ENCODE measurements around the gene ADAM22.
"Not testable (repeated sequence)": the region's sequence is repeated elsewhere in the genome, so short reads cannot be mapped to it uniquely, and the experiment has no call there.

ADAM22 gene

GRCh38 chr7:88111140-88111743, 177.2 kb downstream of the ADAM22 start:
- peak; percentile 16 for DNase-seq (ENCODE audit: low spot score)

DNA sequence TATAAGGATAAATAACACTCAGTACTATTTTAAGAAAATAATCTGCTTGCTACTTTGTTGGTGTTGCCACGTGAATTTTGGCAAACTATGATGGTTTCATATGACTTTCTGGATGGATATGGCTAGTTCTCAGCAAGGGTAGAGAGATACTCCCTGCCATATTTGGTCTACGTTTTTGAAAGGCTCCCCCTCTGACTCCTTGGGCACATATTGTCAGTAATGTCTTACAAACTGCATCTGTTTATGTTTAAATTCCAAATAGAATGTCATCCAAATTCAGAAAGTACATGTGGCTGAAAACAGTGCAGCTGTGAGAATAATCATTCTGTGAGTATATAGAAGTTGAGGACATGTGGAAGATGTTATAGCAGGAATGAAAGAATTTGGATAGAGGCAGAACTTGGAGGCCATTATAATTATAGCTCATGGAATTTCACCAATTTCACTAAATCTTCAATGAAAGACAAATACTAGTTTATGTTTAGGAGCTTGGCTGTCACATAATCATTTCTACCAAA, 178.0 kb downstream of the ADAM22 start:
- DNase-seq (ENCODE audit: low spot score), result no peak

GRCh38 chr7:88115258-88115796, 181.3 kb downstream of the ADAM22 start:
- no peak for DNase-seq (ENCODE audit: low spot score)

DNA sequence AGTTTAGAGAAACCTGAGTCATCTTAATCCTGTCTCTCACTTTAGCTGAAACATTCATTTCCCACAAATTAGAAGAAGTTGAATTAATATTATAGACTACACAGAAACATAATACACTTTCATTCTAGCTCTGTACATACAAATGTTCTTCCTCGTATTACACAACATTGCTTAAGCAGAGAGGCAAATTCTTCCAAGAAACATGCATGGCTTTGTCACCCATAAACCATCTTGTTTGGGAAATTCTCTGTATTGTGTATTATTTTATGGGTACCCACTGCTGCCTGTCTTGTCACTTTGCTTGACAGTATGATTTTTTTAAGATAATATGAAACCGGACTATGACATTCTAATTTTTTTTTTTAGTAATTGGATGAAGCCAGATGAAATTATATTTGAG, 181.8 kb downstream of the ADAM22 start:
- no peak for DNase-seq (ENCODE audit: low spot score)

DNA sequence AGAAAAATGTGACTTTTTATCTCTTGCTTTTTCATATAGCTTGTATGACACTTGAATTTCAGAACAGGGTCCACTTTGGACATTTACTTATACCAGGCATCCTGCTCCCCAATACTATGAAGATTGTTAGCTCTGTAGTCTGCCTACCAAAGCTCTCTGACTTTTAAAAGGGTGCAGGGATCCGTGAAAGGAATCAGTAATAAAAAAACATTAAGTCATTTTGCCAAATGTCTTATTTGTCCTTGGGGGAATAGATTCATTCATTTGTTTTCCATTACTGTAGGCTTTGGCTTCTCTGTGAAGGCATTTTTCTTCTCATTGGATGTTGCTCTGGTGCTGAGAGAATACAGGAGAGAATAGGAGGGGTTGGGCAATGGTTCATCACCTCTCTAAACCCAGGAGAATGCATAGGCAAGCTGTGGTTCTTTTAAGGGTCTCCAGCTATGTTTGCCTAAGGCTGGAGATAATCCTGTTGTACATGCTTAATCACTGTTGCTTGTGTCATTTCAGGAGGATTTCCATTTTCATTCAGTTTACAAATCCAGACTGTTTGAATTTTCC, 182.3 kb downstream of the ADAM22 start:
- no peak for DNase-seq (ENCODE audit: low spot score)

DNA sequence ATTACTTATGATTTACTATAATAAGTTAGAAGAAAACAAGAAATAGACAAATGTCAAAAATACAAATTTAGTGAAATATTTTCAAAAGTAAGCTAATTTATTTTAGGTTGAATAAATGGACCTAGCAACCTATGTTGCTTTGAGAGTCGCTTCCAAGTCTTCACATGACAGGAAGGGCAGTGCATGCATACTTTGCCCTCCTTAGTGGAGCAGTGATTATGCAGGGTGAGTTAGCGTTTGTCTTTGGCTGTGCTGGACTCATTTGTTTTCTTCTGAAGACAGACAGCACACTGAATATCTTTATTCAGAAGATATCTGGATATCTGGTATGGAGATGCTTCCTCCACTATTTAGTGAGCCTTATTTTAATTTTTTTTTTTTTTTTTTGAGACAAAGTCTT, 183.3 kb downstream of the ADAM22 start:
- no peak for DNase-seq (ENCODE audit: low spot score)

DNA sequence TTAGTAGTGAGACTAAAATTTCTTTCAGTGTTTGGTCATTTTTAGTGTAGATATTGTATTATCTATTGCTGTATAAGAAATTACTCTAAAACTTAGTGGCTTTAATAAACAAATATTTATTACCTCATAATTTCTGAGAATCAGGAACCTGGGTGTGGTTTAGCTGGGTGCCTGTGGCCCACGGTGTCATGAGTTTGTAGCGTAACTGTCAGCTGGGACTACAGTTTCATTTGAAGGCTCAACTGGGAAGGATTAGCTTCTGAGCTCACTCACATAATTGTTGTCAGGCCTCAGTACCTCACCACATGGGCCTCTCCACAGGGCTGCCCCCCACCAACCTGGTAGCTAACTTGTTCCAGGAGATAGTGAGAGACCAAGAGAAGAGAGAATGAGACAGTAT, 187.3 kb downstream of the ADAM22 start:
- DNase-seq (ENCODE audit: low spot score), result no peak

DNA sequence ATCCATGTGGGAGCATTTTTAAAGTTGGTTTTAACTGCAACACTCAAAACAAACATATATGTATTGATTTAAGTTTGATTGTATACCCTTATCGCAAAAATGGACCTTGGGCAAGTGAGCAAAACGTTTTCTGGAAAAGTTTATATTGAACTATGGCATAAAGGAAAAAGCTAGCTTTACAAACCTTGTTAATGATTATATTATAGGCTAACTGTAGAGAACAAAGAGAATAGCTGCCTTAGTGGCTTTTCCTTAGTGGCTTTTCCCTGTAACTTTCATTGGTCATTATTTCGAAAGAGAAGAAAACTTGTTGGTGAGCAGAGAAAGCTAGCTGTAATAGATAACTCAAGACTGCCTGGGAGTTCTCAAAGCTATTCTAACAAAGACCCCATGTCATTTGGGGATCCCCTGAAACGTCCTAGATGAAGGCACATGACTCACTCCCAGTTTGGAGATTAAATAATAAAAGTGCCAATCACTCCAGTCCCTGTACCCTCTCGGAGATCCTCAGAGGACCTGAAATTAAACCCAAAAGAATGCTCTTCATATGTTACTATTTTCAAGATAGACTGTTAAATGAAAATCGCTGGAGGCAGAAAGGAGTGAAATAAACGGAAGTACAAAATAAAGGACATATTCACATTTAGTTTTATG, 193.7 kb downstream of the ADAM22 start:
- DNase-seq (ENCODE audit: low spot score), result no peak

- DNase-seq (ENCODE audit: low spot score), result no peak
Observed at GRCh38 chr7:88132725-88133124, 198.7 kb downstream of the ADAM22 start.

DNA sequence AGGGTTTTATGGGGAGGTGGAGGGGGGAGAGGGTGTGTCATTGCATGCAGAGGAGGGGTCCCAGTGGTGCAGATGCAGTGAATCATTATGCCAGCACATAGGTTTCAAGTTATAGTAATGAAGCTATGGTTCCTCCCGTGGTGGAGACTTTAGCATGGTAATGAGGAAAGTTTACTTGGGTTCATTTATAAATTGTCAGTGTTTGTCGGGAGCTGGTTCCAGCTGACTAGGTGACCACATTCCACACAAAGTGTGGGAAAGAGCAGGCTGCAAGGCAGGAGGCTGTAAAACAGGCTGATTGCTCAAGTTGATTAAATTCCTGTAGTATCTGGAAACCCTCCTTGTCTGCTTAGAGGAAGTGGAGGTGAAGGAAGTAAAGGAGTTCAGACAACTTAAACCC, 206.9 kb downstream of the ADAM22 start:
- no peak for DNase-seq (ENCODE audit: low spot score)

- no peak for DNase-seq (ENCODE audit: low spot score)
Observed at GRCh38 chr7:88141479-88141878, 207.4 kb downstream of the ADAM22 start.

DNA sequence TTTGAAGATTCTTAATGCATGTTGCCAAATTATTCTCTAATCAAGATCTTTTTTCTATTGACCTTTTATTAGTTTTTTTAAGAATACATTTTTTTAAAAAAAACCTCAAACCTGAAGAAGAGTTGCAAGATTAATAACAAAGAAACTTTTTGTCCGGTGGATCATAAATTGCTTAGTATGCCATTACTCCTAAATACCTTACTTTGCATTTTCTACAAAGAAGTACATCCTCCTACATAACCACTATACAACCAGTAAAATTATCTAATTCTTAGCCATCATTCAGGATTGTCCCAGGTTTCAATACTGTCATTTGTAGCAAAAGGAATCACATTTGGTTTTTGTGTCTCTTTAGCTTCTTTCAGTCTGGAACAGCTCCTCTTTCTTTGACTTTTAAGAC, 207.9 kb downstream of the ADAM22 start:
- no peak for DNase-seq (ENCODE audit: low spot score)

GRCh38 chr7:88146616-88147015, 212.6 kb downstream of the ADAM22 start:
- DNase-seq (ENCODE audit: low spot score), result no peak

DNA sequence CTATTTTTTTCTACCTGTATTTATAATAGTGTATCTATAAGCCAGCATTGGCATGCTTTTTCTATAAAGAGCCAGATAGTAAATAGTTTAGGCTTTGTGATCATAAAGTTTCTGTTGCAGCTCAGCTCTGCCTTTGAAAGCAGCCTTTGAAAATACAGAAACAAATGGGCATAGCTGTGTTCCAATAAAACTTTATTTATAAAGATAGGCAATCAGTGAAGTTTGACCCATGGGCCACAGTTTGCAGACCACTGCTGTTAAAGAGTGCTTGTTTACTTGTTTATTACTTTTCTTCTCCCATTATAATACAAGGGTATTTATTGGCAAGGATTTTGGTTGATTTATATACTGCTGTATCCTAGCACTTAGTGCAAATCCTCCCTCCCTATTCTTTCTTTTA, 213.3 kb downstream of the ADAM22 start:
- DNase-seq (ENCODE audit: low spot score), result no peak

GRCh38 chr7:88147949-88148348, 213.9 kb downstream of the ADAM22 start:
- DNase-seq (ENCODE audit: low spot score), result no peak

GRCh38 chr7:88150033-88150432, 216.0 kb downstream of the ADAM22 start:
- no peak for DNase-seq (ENCODE audit: low spot score)

DNA sequence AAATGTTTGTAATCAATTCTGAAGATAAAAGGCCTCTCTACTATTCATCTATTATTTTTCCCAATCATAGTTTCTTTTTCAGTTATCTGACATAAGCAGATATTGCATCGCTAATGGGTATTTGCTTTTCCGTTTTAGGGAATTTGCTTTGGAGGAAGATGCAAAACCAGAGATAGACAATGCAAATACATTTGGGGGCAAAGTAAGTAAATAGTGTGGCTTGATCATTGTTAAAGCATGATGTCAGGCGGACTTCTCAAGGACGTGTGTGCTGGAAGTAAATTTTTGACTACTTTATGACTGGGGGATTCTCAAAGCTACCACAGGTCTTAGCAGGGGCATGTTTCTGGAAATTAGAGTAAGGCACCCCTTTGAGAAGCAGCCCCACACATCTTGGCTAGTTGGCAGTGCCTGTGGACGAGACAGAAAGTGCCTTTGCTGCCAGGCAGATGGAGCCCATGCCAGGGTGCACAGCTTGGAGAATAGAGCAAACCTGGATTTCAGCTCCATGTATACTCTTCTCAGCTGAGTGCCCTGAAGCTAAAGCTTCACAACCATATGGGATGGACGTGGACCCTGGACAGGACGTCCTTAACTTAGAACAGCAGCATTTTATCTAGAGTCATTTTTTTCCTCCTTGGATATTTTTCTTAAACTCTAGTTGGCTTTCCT, 217.2 kb downstream of the ADAM22 start:
- no peak for DNase-seq (ENCODE audit: low spot score)

DNA sequence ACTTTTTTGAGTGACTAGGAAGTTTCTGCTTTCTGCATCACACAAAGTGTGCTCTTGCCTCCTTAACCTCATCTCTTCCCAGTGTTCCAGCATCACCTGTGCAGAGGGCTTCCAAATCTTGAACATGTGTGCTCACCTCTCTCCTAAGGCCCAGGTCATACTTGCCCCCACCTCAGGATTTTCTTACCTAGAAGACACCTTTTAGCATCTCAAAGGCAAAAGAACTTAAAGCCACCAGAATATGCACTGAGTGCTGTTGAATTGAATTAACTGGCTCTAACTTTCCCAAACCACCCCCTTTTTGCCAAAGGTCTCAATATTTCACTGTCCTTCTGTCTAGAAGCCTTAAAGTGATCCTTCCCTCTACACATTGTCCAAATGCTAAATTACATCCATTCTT, 219.3 kb downstream of the ADAM22 start:
- DNase-seq (ENCODE audit: low spot score), result no peak

DNA sequence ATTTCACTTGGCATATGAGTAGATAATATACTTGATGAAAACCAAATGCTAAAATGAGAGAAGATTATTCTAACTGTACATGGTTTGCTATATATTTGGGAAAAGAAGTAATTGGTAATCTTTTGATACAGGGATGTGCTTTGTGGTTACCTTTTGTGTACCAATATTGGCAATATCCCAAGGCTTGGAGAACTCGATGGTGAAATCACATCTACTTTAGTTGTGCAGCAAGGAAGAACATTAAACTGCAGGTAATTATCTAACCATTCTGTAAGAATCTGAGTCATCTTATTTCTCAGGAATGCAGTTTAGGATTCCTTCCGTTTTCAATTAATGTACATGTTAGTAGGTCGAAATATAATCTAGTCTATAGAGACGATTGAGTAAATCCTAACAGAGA, 221.7 kb downstream of the ADAM22 start:
- no peak for DNase-seq (ENCODE audit: low spot score)

GRCh38 chr7:88156356-88156755, 222.3 kb downstream of the ADAM22 start:
- DNase-seq (ENCODE audit: low spot score), result no peak

DNA sequence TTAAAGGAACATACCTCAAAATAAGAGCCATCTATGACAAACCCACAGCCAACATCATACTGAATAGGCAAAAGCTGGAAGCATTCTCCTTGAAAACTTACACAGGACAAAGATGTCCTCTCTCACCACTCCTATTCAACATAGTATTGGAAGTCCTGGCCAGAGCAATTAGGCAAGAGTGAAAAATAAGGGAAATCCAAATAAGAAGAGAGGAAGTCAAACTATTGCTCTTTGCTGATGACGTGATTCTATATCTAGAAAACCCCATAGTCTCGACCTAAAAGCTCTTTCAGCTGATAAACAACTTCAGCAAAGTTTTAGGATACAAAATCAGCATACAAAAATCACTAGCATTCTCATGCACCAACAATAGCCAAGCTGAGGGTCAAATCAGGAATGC, 225.7 kb downstream of the ADAM22 start:
- not testable (repeated sequence) for DNase-seq (ENCODE audit: low spot score)

DNA sequence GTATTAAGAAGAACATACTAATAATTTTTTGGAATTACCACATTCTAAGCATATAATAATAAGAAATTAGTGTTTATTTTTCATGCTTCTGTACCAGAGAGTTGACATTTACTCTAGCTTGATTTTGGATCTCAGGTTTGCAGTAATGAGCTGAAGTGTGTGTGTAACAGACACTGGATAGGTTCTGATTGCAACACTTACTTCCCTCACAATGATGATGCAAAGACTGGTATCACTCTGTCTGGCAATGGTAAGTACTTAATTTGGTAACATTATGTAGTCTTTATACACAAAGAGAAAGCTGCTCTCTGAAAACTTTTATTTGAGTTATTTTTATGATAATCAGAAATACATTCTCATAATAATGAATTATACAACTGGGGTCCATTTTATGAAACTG, 231.6 kb downstream of the ADAM22 start:
- DNase-seq (ENCODE audit: low spot score), result no peak

DNA sequence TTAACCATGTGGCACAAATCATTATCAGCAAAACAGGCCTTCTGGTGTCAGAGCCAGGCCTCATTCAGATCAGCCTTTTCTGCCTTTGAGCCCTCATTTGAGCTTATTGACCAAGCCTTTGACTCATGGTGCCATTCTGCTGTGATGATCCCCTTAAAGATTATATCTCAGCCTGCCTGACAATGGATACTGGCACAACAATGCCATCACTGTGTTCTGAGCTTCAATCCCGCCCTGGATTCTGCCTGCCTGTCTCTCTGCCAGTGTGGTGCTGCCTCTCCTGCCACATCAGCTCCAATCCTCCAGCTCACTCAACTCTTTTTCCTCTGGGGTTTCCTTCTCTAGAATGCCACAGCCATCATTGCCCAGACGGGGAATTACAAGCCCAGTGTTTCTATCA, 233.2 kb downstream of the ADAM22 start:
- DNase-seq (ENCODE audit: low spot score), result no peak
